WTC11 (cell line): ENCODE measurements around the gene NAB1.

Experiments
- AR ChIP-seq: fragments of 250-450 bp; sonication (Bioruptor Pico); IDR thresholded peaks from 2 replicates; pipeline ENCODE4 v1.9.0; 2021; ENCODE audit warnings: mild to moderate bottlenecking
- ATF2 ChIP-seq: sonication (generic); formaldehyde crosslinking; IDR thresholded peaks from 2 replicates; pipeline ENCODE4 v1.8.1; 2022; ENCODE audit warnings: low read depth, missing genetic modification reagents, borderline replicate concordance
- CTCF ChIP-seq: fragments of 200-600 bp; IDR thresholded peaks from 2 replicates; pipeline ENCODE4 v1.8.0; 2022; ENCODE audit warnings: antibody characterized with exemption
- E2F5 ChIP-seq: sonication (generic); formaldehyde crosslinking; IDR thresholded peaks from 2 replicates; pipeline ENCODE4 v1.8.1; 2022; ENCODE audit warnings: mild to moderate bottlenecking, moderate library complexity, missing genetic modification reagents
- ESRRA ChIP-seq: sonication (generic); formaldehyde crosslinking; IDR thresholded peaks from 2 replicates; pipeline ENCODE4 v1.8.1; 2022; ENCODE audit warnings: mild to moderate bottlenecking, missing genetic modification reagents, borderline replicate concordance
- GTF2I ChIP-seq: fragments of 250-450 bp; sonication (Bioruptor Pico); conservative IDR thresholded peaks from 2 replicates; pipeline ENCODE4 v1.4.0; 2021; ENCODE audit warnings: mild to moderate bottlenecking
- JUN ChIP-seq: sonication (generic); formaldehyde crosslinking; IDR thresholded peaks from 2 replicates; pipeline ENCODE4 v1.8.0; 2023; ENCODE audit warnings: mild to moderate bottlenecking, missing genetic modification reagents
- NFE2L1 ChIP-seq: sonication (generic); formaldehyde crosslinking; IDR thresholded peaks from 2 replicates; pipeline ENCODE4 v1.8.1; 2023; ENCODE audit warnings: missing genetic modification reagents
- NR2C2 ChIP-seq: sonication (generic); formaldehyde crosslinking; IDR thresholded peaks from 2 replicates; pipeline ENCODE4 v1.8.0; 2022; ENCODE audit warnings: mild to moderate bottlenecking, missing genetic modification reagents
- RELA ChIP-seq: sonication (generic); formaldehyde crosslinking; IDR thresholded peaks from 2 replicates; pipeline ENCODE4 v1.8.1; 2022; ENCODE audit warnings: missing genetic modification reagents, mild to moderate bottlenecking, borderline replicate concordance
- ZNF121 ChIP-seq: sonication (generic); formaldehyde crosslinking; IDR thresholded peaks from 2 replicates; pipeline ENCODE4 v1.8.0; 2023; ENCODE audit warnings: missing genetic modification reagents
- TF ChIP-seq, protein P1 (sequence below): sonication (generic); formaldehyde crosslinking; IDR thresholded peaks from 2 replicates; pipeline ENCODE4 v1.8.1; 2023; ENCODE audit warnings: mild to moderate bottlenecking, moderate library complexity, missing genetic modification reagents
- TF ChIP-seq, protein P2 (sequence below): sonication (generic); formaldehyde crosslinking; IDR thresholded peaks from 2 replicates; pipeline ENCODE4 v1.8.1; 2023; ENCODE audit warnings: mild to moderate bottlenecking, missing genetic modification reagents, borderline replicate concordance

DNA sequence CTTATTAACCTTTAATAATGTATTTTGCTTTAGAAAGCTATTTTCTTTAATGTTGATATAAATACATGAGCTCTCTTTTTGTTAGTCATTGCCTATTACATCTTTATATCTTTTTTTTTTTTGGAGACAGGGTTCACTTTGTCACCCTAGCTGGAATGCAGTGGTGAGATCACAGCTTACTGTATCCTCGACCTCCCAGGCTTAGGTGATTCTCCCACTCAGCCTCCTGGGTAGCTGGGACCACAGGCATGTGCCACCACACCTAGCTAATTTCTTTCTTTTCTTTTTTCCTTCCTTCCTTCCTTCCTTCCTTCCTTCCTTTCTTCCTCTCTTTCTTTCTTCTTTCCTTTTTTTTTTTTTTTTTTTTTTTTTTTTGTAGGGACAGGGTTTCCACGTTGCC lies 15.4 kb downstream of the NAB1 start:
- TF ChIP-seq, protein P1, sequence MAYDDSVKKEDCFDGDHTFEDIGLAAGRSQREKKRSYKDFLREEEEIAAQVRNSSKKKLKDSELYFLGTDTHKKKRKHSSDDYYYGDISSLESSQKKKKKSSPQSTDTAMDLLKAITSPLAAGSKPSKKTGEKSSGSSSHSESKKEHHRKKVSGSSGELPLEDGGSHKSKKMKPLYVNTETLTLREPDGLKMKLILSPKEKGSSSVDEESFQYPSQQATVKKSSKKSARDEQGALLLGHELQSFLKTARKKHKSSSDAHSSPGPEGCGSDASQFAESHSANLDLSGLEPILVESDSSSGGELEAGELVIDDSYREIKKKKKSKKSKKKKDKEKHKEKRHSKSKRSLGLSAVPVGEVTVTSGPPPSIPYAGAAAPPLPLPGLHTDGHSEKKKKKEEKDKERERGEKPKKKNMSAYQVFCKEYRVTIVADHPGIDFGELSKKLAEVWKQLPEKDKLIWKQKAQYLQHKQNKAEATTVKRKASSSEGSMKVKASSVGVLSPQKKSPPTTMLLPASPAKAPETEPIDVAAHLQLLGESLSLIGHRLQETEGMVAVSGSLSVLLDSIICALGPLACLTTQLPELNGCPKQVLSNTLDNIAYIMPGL (CRISPR knock-in tag): no peak
- TF ChIP-seq E2F5 (CRISPR knock-in tag) (no peak), NR2C2 (CRISPR knock-in tag) (no peak), NFE2L1 (CRISPR knock-in tag) (no peak), CTCF (no peak), RELA (no peak), ESRRA (CRISPR knock-in tag) (no peak), JUN (CRISPR knock-in tag) (no peak), ZNF121 (no peak), AR (CRISPR knock-in tag) (no peak), GTF2I (no peak), ATF2 (CRISPR knock-in tag) (no peak)
- TF ChIP-seq, protein P2, sequence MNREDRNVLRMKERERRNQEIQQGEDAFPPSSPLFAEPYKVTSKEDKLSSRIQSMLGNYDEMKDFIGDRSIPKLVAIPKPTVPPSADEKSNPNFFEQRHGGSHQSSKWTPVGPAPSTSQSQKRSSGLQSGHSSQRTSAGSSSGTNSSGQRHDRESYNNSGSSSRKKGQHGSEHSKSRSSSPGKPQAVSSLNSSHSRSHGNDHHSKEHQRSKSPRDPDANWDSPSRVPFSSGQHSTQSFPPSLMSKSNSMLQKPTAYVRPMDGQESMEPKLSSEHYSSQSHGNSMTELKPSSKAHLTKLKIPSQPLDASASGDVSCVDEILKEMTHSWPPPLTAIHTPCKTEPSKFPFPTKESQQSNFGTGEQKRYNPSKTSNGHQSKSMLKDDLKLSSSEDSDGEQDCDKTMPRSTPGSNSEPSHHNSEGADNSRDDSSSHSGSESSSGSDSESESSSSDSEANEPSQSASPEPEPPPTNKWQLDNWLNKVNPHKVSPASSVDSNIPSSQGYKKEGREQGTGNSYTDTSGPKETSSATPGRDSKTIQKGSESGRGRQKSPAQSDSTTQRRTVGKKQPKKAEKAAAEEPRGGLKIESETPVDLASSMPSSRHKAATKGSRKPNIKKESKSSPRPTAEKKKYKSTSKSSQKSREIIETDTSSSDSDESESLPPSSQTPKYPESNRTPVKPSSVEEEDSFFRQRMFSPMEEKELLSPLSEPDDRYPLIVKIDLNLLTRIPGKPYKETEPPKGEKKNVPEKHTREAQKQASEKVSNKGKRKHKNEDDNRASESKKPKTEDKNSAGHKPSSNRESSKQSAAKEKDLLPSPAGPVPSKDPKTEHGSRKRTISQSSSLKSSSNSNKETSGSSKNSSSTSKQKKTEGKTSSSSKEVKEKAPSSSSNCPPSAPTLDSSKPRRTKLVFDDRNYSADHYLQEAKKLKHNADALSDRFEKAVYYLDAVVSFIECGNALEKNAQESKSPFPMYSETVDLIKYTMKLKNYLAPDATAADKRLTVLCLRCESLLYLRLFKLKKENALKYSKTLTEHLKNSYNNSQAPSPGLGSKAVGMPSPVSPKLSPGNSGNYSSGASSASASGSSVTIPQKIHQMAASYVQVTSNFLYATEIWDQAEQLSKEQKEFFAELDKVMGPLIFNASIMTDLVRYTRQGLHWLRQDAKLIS (CRISPR knock-in tag): no peak
